Keratinocyte (primary cell): ENCODE measurements around the gene IRF7.

Experiments
- CTCF ChIP-seq, 3 experiments: IDR thresholded peaks in 1 of 3; conservative IDR thresholded peaks in 1 of 3; optimal IDR thresholded peaks in 1 of 3; 2 replicates in 2 of 3; 3 replicates in 1 of 3; pipeline versions ENCODE3 to v1.5.1; 2011; ENCODE audit warnings: low read length in 3 of 3, mild to moderate bottlenecking in 3 of 3, moderate library complexity in 2 of 3, control low read depth in 1 of 3, inconsistent platforms in 1 of 3; ENCODE audit not compliant: insufficient read depth in 2 of 3; ENCODE audit errors: extremely low read depth in 1 of 3
- EZH2 ChIP-seq: IDR thresholded peaks from one replicate; pipeline ENCODE4 v1.6.1; 2012; ENCODE audit warnings: inconsistent platforms, mild to moderate bottlenecking, low read length, moderate library complexity

GRCh38 chr11:567011-567628 is 48.6 kb downstream of the IRF7 start:
- no peak for TF ChIP-seq CTCF (optimal IDR thresholded peaks at IDR 0.05 in 1 of 3, IDR thresholded peaks at IDR 0.05 in 1 of 3, conservative IDR thresholded peaks at IDR 0.05 in 1 of 3; ENCODE audit: extremely low read depth in 1 of 3, insufficient read depth in 2 of 3, low read length in 3 of 3)
- no peak for TF ChIP-seq EZH2
